RWPE1 (cell line): ENCODE results near the gene SLC49A4.

Experiments used
- CTCF ChIA-PET: fragments of 350-600 bp; sonication (Branson Sonifier 250); formaldehyde crosslinking; extraction: SDS; loops from one replicate; lab custom pipeline; 2021; lab: Yijun Ruan, JAX
- POLR2A ChIA-PET: fragments of 400-600 bp; formaldehyde crosslinking; extraction: SDS; loops from one replicate; lab custom pipeline; 2020; ENCODE audit warnings: antibody characterized with exemption; ENCODE audit not compliant: low non-redundant PET; lab: Yijun Ruan, JAX
- DNase-seq: peaks from one replicate; pipeline ENCODE4 v3.0.0; 2012; ENCODE audit warnings: low spot score
- H3K27ac ChIP-seq: fragments of 450-650 bp; 2 replicates; pipeline ENCODE4 v1.5.1; 2017
- TF ChIP-seq, protein P1 (sequence below): fragments of 450-650 bp; conservative IDR thresholded peaks from 2 replicates; pipeline ENCODE4 v1.5.1; 2017; ENCODE audit warnings: low read depth, mild to moderate bottlenecking

The SLC49A4 gene

DNA sequence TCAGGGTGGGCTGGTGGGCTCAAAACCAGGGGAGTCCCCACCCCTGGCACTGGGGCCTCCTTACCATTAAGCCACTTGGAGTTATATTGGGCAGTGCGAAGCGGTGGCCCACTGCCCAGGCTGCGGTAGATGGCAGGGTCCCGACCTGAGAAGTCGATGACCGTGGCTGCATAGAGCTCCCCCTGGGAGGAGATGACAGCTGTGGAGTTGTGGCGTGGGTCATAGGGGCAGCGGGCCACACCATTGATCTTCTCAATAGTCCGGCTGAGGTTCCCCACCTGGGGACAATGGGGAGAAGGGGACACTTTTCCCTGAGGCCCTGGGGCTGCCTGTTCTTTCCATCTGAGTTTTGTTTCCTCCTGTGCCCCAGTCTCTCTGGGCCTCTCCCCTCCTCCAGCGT is 132.9 kb downstream of the SLC49A4 start:
- ChIA-PET POLR2A (no interaction called here), CTCF (interaction anchor here (0.6 kb wide), 1 partner anchor 83 kb away, joined by 4 read pairs; no protein-coding TSS in a partner anchor)
- DNase-seq, result no peak
- TF ChIP-seq, protein P1, sequence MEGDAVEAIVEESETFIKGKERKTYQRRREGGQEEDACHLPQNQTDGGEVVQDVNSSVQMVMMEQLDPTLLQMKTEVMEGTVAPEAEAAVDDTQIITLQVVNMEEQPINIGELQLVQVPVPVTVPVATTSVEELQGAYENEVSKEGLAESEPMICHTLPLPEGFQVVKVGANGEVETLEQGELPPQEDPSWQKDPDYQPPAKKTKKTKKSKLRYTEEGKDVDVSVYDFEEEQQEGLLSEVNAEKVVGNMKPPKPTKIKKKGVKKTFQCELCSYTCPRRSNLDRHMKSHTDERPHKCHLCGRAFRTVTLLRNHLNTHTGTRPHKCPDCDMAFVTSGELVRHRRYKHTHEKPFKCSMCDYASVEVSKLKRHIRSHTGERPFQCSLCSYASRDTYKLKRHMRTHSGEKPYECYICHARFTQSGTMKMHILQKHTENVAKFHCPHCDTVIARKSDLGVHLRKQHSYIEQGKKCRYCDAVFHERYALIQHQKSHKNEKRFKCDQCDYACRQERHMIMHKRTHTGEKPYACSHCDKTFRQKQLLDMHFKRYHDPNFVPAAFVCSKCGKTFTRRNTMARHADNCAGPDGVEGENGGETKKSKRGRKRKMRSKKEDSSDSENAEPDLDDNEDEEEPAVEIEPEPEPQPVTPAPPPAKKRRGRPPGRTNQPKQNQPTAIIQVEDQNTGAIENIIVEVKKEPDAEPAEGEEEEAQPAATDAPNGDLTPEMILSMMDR, result no peak
- H3K27ac ChIP-seq, result no peak overlapping the region

DNA sequence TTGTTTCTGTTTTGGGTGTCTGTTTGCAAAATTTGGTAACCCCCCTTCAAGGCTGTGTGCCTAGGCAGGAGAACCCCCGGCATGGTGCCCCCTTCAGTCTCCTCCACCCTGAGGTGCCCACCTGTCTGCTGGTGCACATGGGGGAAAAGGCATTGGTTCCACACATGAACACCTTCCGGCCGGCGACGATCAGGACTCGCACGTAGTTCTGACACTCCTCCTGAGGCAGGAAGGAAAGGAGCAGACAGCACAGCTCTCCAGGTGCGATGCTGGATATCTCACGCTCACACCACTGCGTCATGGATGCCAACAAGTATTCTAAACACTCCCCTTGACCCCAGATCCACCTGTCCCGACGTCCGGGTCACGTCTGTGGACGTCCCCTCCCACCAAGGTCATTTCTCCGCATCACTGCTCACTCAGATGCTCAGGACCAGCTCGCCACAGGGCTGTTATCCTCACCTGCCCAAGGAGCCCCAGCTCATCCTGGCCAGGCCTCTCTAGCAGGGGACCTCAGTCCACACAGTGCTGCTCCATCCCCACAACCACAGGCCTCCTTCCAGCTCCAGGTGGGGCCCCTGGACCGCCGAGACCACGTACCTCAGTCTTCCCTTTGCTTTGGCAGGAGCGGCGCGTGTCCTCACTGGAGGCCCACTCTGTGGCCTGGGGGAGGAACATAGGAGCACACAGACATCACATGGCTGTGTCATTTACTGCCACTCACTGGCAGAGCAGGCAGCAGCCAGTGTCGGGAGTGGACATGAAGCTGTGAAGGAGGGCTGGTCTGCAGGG is 133.7 kb downstream of the SLC49A4 start:
- ChIA-PET POLR2A (no interaction called here), CTCF (interaction anchor here (0.6 kb wide), 1 partner anchor 84 kb away, joined by 4 read pairs; no protein-coding TSS in a partner anchor)
- H3K27ac ChIP-seq, result no peak overlapping the region
- no peak for DNase-seq
- TF ChIP-seq, protein P1, result no peak

DNA sequence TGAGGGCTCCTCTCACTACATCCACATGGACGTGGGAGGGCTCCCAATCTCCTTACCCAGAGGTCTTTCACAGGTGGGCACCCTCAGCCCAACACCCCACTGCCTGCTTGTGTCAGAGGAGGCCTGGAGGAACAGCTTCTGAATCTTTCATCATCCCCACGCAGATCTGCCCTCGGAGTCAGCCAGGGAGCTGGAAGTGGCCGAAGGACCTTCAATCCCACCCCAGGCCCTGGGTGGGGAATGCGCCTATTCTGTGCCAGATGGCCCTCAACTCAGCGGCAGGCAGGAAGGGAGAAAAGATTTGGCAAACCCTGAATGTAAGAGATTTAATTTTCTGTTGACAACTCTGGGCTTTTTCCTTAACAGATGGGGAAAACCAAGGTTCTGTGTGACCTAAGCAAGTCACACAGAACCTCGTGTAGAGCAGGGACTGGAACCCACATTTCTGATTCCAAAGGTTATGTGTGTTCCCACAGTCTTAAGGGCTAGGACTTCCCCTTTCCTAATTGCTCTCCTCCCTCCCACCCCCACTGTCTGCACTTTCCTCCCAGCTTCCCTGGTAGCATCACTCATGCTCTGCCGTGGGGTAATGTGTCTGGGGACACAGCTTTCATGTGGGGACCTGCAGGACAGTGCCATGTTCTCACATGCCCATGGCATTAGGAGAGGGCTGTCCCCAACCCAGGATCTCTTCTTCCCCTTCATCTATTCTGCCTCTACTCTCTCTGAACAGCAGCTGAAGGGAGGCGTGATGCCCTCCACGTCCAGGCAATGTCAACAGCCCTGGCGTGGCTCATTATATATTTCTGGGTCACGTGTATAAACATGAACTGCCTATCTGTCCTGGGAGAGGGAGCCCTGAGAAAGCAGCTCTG is 134.6 kb downstream of the SLC49A4 start:
- DNase-seq, result no peak
- no peak overlapping the region for H3K27ac ChIP-seq
- ChIA-PET CTCF (interaction anchor here (0.7 kb wide), 1 partner anchor 198 kb away, joined by 3 read pairs; no protein-coding TSS in a partner anchor), POLR2A (no interaction called here)
- TF ChIP-seq, protein P1, result no peak

DNA sequence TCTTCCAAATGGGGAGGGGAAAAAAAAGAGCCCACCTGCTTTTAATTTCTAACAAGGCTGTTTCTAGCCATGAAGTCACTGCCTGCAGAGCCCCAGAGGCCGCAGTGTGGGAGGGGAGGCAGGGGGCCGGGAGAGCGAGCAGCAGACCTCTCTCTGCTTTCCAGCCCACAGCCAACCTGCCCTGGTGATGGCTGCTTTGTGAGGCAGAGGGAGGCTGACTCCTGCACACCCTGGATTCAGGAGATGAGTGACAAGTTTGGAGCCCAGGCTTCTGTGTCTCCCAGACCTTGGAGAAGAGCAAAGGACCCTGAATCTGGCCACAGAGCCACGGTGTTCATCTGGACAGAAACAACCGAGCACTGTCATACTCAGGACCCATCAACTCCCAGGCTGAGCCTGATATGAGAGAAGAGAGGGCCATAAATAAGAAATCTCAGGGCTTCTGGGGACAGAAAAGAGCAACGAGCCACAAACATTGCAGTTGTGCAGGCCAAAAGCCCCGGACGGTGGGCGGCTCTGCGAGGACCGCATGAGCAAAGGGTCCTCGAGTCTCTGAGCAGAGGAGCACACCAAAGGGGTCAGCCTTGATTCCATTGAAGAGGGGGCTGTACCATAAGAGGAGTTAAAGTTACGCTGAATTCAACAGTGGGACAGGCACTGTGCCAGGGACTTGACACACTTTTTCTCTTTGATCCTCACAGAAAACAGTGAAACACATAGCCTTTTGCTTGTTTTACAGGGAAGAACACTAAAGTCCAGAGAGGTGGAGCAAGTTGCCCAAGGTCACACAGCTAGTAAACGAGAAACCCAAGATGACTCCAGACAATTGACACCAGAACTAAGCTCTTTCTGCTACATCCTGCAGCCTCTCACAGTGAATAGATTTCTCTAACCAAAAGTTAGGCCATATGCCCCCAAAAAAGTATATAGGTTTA is 135.5 kb downstream of the SLC49A4 start:
- TF ChIP-seq, protein P1, result no peak
- ChIA-PET CTCF (interaction anchor here (0.7 kb wide), 1 partner anchor 199 kb away, joined by 3 read pairs; no protein-coding TSS in a partner anchor), POLR2A (no interaction called here)
- DNase-seq, result no peak
- H3K27ac ChIP-seq, result no peak overlapping the region
